Ectodermal cell (in vitro differentiated cells): ENCODE data around the gene PLA2G2E.

Source experiments
- H3K27ac ChIP-seq: 2 replicates; pipeline ENCODE4 v1.7.0; 2013; ENCODE audit warnings: mild to moderate bottlenecking, low read depth, low read length; ENCODE audit not compliant: insufficient read depth, poor library complexity, severe bottlenecking
- H3K27me3 ChIP-seq: 2 replicates; pipeline ENCODE4 v1.7.0; 2013; ENCODE audit warnings: mild to moderate bottlenecking, low read length; ENCODE audit not compliant: insufficient read depth, control insufficient read depth, poor library complexity, severe bottlenecking
- H3K36me3 ChIP-seq: one replicate; pipeline ENCODE4 v1.7.0; 2013; ENCODE audit warnings: low read length; ENCODE audit not compliant: control insufficient read depth, insufficient read depth
- H3K4me1 ChIP-seq: one replicate; pipeline ENCODE4 v1.7.0; 2013; ENCODE audit warnings: low read length; ENCODE audit not compliant: control insufficient read depth, insufficient read depth
- H3K4me3 ChIP-seq: 2 replicates; pipeline ENCODE4 v1.7.0; 2013; ENCODE audit warnings: low read depth, low read length, control low read depth; ENCODE audit not compliant: insufficient read depth
- H3K9me3 ChIP-seq: 2 replicates; pipeline ENCODE4 v1.7.0; 2013; ENCODE audit warnings: mild to moderate bottlenecking, low read length, moderate library complexity; ENCODE audit not compliant: control insufficient read depth
- WGBS, 2 experiments: methylation state at CpG; one replicate each; pipeline ENCODE4 v1.1.7; 2013; ENCODE audit warnings: missing lambda C conversion rate in 2 of 2; 5-methylcytosine and 5-hydroxymethylcytosine counted together

The PLA2G2E gene

DNA sequence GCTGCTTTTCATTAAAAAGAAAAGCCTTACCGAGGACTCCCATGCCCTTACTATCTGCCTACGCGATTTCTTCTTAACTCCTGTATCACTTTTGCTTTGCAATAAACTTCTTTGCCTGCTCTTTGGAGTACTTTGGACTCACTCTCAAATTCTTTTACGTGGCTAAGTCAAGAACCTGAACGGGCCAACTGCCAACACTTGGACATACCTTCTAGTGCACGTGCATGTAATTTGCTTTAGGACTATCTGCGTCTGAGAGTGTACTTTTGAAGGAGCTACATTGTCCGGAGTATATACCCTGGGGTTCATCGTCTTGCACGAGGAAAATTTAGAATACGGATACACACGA, 44.8 kb downstream of the PLA2G2E start:
- H3K27ac ChIP-seq, result no peak overlapping the region

DNA sequence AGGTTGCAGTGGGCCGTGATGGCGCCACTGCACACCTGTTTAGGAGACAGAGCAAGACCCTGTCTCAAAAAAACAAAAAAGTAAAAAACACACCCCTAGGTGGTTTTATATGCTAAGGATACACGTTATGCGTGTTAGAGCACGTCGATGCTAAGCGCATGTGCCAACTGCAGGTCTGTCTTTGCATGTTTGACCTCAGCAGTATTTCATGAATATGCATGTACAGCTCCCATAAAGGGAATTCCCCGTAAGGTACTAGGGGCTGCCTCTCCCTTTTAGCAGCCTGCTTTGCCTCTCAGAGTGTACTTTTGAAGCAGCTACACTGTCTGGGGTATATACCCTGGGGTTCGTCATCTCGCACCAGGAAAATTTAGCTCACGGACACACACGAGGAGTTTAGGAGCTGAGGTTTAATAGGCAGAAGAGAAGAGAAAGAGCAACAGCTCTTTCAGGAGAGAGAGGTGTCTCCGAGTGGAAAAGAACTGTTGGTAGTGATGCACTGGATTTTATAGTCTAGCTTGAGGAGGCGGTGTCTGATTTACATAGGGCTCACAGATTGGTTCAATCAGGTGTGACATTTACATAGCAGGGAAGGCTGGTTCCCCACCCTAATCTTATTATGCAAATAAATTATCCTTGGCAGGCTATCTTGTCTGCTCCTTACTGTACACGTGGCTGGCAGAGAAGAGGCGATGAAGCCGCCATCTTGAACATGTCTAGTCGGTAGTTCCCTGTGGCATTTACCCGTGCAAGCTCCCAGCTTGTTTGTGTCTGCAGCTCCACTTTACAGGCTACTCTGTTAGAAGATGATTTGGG, 45.4 kb downstream of the PLA2G2E start:
- WGBS, 2 experiments, result 91% methylated on average over 19 of the region's 19 CpGs
- H3K27ac ChIP-seq, result no peak overlapping the region
- no peaks in the 10 kb centered on the region for H3K36me3 ChIP-seq

More for the DNA sequence above, 44.8 kb downstream of the PLA2G2E start:
- H3K4me3 ChIP-seq, result no peak overlapping the region
- H3K9me3 ChIP-seq, result no peaks in the 10 kb centered on the region
- no peaks in the 10 kb centered on the region for H3K36me3 ChIP-seq
- no peaks in the 10 kb centered on the region for H3K4me1 ChIP-seq
- H3K27me3 ChIP-seq, result no peaks in the 10 kb centered on the region
- 92 to 95% methylated on average over 12 of the region's 12 CpGs for WGBS, 2 experiments

DNA sequence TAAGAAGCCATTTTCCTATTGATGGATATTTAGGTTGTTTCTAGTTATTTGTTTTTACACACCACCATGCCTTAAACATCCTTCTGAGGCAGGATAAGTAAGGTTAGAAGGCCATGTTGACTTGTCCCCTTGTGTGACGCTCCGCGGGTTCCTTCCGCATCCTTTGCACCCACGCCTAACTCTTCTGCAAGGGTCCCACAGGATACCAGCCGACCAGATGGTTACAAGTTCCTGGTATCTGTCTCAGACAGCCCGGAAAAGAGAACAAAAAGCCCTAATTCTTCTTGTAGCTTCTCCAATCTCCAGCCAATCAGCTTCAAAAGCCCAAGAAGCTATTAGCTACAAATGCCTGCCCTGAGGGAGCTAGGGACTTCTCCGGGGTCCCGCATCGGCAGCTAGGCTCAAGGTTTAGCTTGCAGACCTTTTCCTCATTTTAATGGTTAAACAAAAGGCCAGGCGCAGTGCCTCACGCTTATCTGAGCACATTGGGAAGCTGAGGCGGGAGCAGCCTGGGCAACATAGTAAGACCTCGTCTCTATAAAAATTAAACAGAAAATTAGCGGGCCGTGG, 46.2 kb downstream of the PLA2G2E start:
- no peaks in the 10 kb centered on the region for H3K27me3 ChIP-seq
- H3K9me3 ChIP-seq, result no peaks in the 10 kb centered on the region
- 94% methylated on average over 16 of the region's 16 CpGs for WGBS, 2 experiments
- no peak overlapping the region for H3K4me3 ChIP-seq
- H3K27ac ChIP-seq, result no peak overlapping the region
- H3K4me1 ChIP-seq, result no peaks in the 10 kb centered on the region
- no peaks in the 10 kb centered on the region for H3K36me3 ChIP-seq

More for the DNA sequence above, 45.4 kb downstream of the PLA2G2E start:
- no peaks in the 10 kb centered on the region for H3K9me3 ChIP-seq
- no peak overlapping the region for H3K4me3 ChIP-seq
- no peaks in the 10 kb centered on the region for H3K4me1 ChIP-seq
- no peaks in the 10 kb centered on the region for H3K27me3 ChIP-seq

- H3K27me3 ChIP-seq, result no peaks in the 10 kb centered on the region
- no peak overlapping the region for H3K27ac ChIP-seq
- no peaks in the 10 kb centered on the region for H3K4me1 ChIP-seq
- H3K36me3 ChIP-seq, result no peaks in the 10 kb centered on the region
- H3K4me3 ChIP-seq, result no peak overlapping the region
- no peaks in the 10 kb centered on the region for H3K9me3 ChIP-seq
- 87% methylated on average over 7 of the region's 7 CpGs for WGBS, 2 experiments
These were observed 51.2 kb downstream of the PLA2G2E start for GRCh38 chr1:19872190-19872589.
